WI38 (cell line): Measurements from ENCODE around the gene SUGT1.
"Not testable (repeated sequence)": the region's sequence is repeated elsewhere in the genome, so short reads cannot be mapped to it uniquely, and the experiment has no call there.

Source experiments
- H3K4me3 ChIP-seq: 2 replicates; pipeline ENCODE4 v1.5.1; 2011; ENCODE audit warnings: low read depth, mild to moderate bottlenecking, control low read depth, low read length
- TF ChIP-seq, protein P1 (sequence below): IDR thresholded peaks from 2 replicates; pipeline ENCODE4 v1.5.1; 2012; ENCODE audit warnings: low read depth, mild to moderate bottlenecking, control low read depth, low read length

SUGT1 gene

GRCh38 chr13:52711286-52711685, 58.6 kb downstream of the SUGT1 start:
- TF ChIP-seq, protein P1, sequence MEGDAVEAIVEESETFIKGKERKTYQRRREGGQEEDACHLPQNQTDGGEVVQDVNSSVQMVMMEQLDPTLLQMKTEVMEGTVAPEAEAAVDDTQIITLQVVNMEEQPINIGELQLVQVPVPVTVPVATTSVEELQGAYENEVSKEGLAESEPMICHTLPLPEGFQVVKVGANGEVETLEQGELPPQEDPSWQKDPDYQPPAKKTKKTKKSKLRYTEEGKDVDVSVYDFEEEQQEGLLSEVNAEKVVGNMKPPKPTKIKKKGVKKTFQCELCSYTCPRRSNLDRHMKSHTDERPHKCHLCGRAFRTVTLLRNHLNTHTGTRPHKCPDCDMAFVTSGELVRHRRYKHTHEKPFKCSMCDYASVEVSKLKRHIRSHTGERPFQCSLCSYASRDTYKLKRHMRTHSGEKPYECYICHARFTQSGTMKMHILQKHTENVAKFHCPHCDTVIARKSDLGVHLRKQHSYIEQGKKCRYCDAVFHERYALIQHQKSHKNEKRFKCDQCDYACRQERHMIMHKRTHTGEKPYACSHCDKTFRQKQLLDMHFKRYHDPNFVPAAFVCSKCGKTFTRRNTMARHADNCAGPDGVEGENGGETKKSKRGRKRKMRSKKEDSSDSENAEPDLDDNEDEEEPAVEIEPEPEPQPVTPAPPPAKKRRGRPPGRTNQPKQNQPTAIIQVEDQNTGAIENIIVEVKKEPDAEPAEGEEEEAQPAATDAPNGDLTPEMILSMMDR = no peak
- no peak overlapping the region for H3K4me3 ChIP-seq

- H3K4me3 ChIP-seq = no peak overlapping the region
- TF ChIP-seq, protein P1 = no peak
These were observed 59.7 kb downstream of the SUGT1 start for GRCh38 chr13:52712385-52712784.

GRCh38 chr13:52713894-52714293, 61.3 kb downstream of the SUGT1 start:
- H3K4me3 ChIP-seq = no peak overlapping the region
- TF ChIP-seq, protein P1 = no peak

DNA sequence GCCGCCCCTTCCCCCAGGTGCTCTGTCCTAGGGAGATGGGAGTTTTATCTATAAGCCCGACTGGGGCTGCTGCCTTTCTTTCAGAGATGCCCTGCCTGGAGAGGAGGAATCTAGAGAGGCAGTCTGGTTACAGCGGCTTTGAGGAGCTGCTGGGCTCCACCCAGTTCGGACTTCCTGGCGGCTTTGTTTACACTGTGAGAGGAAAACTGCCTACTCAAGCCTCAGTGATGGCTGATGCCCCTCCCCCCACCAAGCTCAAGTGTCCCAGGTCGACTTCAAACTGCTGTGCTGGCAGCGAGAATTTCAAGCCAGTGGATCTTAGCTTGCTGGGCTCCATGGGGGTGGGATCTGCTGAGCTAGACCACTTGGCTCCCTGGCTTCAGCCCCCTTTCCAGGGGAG, 68.3 kb downstream of the SUGT1 start:
- H3K4me3 ChIP-seq = not testable (repeated sequence)

DNA sequence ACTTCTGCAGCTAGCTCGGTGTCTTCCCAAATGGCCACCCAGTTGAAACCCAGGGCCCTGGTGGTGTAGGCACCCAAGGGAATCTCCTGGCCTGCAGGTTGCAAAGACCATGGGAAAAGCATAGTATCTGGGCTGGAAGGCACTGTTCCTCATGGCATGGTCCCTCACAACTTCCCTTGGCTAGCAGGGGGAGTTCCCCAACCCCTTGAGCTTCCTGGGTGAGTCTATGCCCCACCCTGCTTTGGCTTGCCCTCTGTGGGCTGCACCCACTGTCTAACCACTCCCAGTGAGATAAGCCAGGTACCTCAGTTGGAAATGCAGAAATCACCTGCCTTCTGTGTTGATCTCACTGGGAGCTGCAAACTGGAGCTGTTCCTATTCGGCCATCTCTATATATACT, 68.7 kb downstream of the SUGT1 start:
- not testable (repeated sequence) for H3K4me3 ChIP-seq

- H3K4me3 ChIP-seq = no peak overlapping the region
- TF ChIP-seq, protein P1 = no peak
These were observed 70.5 kb downstream of the SUGT1 start for GRCh38 chr13:52723181-52723580.

- TF ChIP-seq, protein P1 = no peak
- no peak overlapping the region for H3K4me3 ChIP-seq
These were observed 72.7 kb downstream of the SUGT1 start for GRCh38 chr13:52725302-52725701.

- no peak overlapping the region for H3K4me3 ChIP-seq
- TF ChIP-seq, protein P1 = no peak
These were observed 73.6 kb downstream of the SUGT1 start for GRCh38 chr13:52726258-52726657.

DNA sequence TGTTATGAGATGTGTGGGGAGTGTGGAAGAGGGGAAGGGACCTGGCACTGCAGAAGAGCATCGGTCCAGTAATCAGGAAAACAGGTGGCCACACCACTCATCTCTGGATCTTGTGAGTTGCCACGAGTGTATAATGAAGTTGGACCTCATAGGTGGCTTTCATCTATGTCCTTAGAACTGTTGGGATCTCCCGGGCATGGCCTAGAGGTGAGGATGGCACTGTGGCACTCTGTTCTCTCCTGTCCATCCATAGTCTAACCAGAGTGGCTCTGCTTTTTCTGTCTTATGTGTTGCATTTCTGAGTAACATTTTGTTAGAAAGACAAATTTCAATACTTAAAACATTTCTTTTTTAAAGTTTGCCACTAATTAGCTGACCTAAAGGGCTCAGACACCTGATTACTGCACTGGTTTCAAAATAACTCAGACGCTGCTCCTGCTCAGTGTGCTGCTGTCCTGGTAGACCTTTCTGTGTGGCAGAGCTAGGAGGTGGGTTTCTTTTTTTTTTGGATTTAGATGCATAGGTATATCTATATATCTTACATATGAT, 81.5 kb downstream of the SUGT1 start:
- H3K4me3 ChIP-seq = no peak overlapping the region
- TF ChIP-seq, protein P1 = no peak
